ENCODE measurements around the gene CLEC4F. TPM values are rescaled to one million over a fixed set of nuclear protein-coding genes. Genes with fewer than 3 reads are reported as not detected.

CLEC4F gene
- total RNA-seq, 1 donor from 2014 or later = 0.11 TPM

- no peaks in the 10 kb centered on the region for H3K36me3 Mint-ChIP-seq (ENCODE audit: low read depth)
- peaks cover 14% of the 10 kb centered on the region for H3K4me1 Mint-ChIP-seq (ENCODE audit: low read depth)
- H3K4me3 Mint-ChIP-seq (ENCODE audit: low read depth) = no peak overlapping the region
- no peak for DNase-seq (ENCODE audit: low spot score)
- no peaks in the 10 kb centered on the region for H3K9me3 Mint-ChIP-seq
- no peak overlapping the region for H3K27ac Mint-ChIP-seq
- peaks cover 76% of the 10 kb centered on the region for H3K27me3 Mint-ChIP-seq (ENCODE audit: low read depth)
- intact Hi-C loops (cut with micrococcal nuclease) = no loop called here
Measured at GRCh38 chr2:70771446-70771845, 49.0 kb downstream of the CLEC4F start.

- H3K27ac Mint-ChIP-seq = no peak overlapping the region
- H3K36me3 Mint-ChIP-seq (ENCODE audit: low read depth) = no peaks in the 10 kb centered on the region
- no peak for DNase-seq (ENCODE audit: low spot score)
- intact Hi-C loops (cut with micrococcal nuclease) = loop anchor here (5.0 kb wide), 1 partner anchor 112 kb away; no protein-coding TSS in a partner anchor
- peaks cover 16% of the 10 kb centered on the region for H3K4me1 Mint-ChIP-seq (ENCODE audit: low read depth)
- H3K4me3 Mint-ChIP-seq (ENCODE audit: low read depth) = no peak overlapping the region
- no peaks in the 10 kb centered on the region for H3K9me3 Mint-ChIP-seq
- peaks cover 76% of the 10 kb centered on the region for H3K27me3 Mint-ChIP-seq (ENCODE audit: low read depth)
Measured at GRCh38 chr2:70769450-70769849, 50.9 kb downstream of the CLEC4F start.

- H3K27me3 Mint-ChIP-seq (ENCODE audit: low read depth) = peaks cover 70% of the 10 kb centered on the region
- H3K4me1 Mint-ChIP-seq (ENCODE audit: low read depth) = peaks cover 16% of the 10 kb centered on the region
- H3K27ac Mint-ChIP-seq = no peak overlapping the region
- DNase-seq (ENCODE audit: low spot score) = no peak
- H3K9me3 Mint-ChIP-seq = no peaks in the 10 kb centered on the region
- H3K36me3 Mint-ChIP-seq (ENCODE audit: low read depth) = no peaks in the 10 kb centered on the region
- H3K4me3 Mint-ChIP-seq (ENCODE audit: low read depth) = peak overlapping the region; percentile 72
- intact Hi-C loops (cut with micrococcal nuclease) = loop anchor here (5.0 kb wide), 1 partner anchor 111 kb away; no protein-coding TSS in a partner anchor
Measured at GRCh38 chr2:70768590-70769085, 51.8 kb downstream of the CLEC4F start.

- intact Hi-C loops (cut with micrococcal nuclease) = loop anchor here (5.0 kb wide), 1 partner anchor 111 kb away; no protein-coding TSS in a partner anchor
- Mint-ChIP-seq H3K27me3 (ENCODE audit: low read depth) (peaks cover 65% of the 10 kb centered on the region), H3K9me3 (no peaks in the 10 kb centered on the region), H3K4me1 (ENCODE audit: low read depth) (peaks cover 16% of the 10 kb centered on the region), H3K27ac (peak within 1 kb of the TSS; percentile 49), H3K4me3 (ENCODE audit: low read depth) (peak within 1 kb of the TSS; percentile 83), H3K36me3 (ENCODE audit: low read depth) (no peaks in the 10 kb centered on the region)
- peak; percentile 32 for DNase-seq (ENCODE audit: low spot score)
Measured at GRCh38 chr2:70767699-70768589, 52.5 kb downstream of the CLEC4F start, which contains the start of gene ADD2. ADD2 (minus strand) TSS chr2:70768200; CDS start chr2:70706408, 61,792 bp downstream.

- no peaks in the 10 kb centered on the region for H3K36me3 Mint-ChIP-seq (ENCODE audit: low read depth)
- H3K9me3 Mint-ChIP-seq = no peaks in the 10 kb centered on the region
- H3K4me1 Mint-ChIP-seq (ENCODE audit: low read depth) = peaks cover 16% of the 10 kb centered on the region
- intact Hi-C loops (cut with micrococcal nuclease) = loop anchor here (5.0 kb wide), 1 partner anchor 110 kb away; no protein-coding TSS in a partner anchor
- DNase-seq (ENCODE audit: low spot score) = no peak
- H3K27ac Mint-ChIP-seq = no peak overlapping the region
- peak overlapping the region; percentile 64 for H3K4me3 Mint-ChIP-seq (ENCODE audit: low read depth)
- peaks cover 58% of the 10 kb centered on the region for H3K27me3 Mint-ChIP-seq (ENCODE audit: low read depth)
Measured at GRCh38 chr2:70767079-70767698, 53.2 kb downstream of the CLEC4F start.

- intact Hi-C loops (cut with micrococcal nuclease) = loop anchor here (5.0 kb wide), 1 partner anchor 109 kb away; no protein-coding TSS in a partner anchor
- H3K27me3 Mint-ChIP-seq (ENCODE audit: low read depth) = peaks cover 56% of the 10 kb centered on the region
- no peak overlapping the region for H3K27ac Mint-ChIP-seq
Measured at GRCh38 chr2:70766357-70767078, 53.9 kb downstream of the CLEC4F start.

GRCh38 chr2:70765507-70765906 is 54.9 kb downstream of the CLEC4F start:
- Mint-ChIP-seq H3K4me1 (ENCODE audit: low read depth) (peaks cover 10% of the 10 kb centered on the region), H3K9me3 (no peaks in the 10 kb centered on the region), H3K4me3 (ENCODE audit: low read depth) (no peak overlapping the region), H3K36me3 (ENCODE audit: low read depth) (no peaks in the 10 kb centered on the region), H3K27ac (no peak overlapping the region), H3K27me3 (ENCODE audit: low read depth) (peaks cover 53% of the 10 kb centered on the region)
- DNase-seq (ENCODE audit: low spot score) = no peak
- intact Hi-C loops (cut with micrococcal nuclease) = loop anchor here (5.0 kb wide), 1 partner anchor 108 kb away; no protein-coding TSS in a partner anchor

More at GRCh38 chr2:70766357-70767078, 53.9 kb downstream of the CLEC4F start:
- peaks cover 16% of the 10 kb centered on the region for H3K4me1 Mint-ChIP-seq (ENCODE audit: low read depth)
- no peak for DNase-seq (ENCODE audit: low spot score)
- H3K36me3 Mint-ChIP-seq (ENCODE audit: low read depth) = no peaks in the 10 kb centered on the region
- H3K9me3 Mint-ChIP-seq = no peaks in the 10 kb centered on the region
- H3K4me3 Mint-ChIP-seq (ENCODE audit: low read depth) = peak overlapping the region; percentile 64

GRCh38 chr2:70759446-70759845 is 61.0 kb downstream of the CLEC4F start:
- Mint-ChIP-seq H3K4me1 (ENCODE audit: low read depth) (no peaks in the 10 kb centered on the region), H3K36me3 (ENCODE audit: low read depth) (no peaks in the 10 kb centered on the region), H3K9me3 (no peaks in the 10 kb centered on the region), H3K27me3 (ENCODE audit: low read depth) (peaks cover 20% of the 10 kb centered on the region), H3K27ac (no peak overlapping the region), H3K4me3 (ENCODE audit: low read depth) (no peak overlapping the region)
- DNase-seq (ENCODE audit: low spot score) = no peak
- intact Hi-C loops (cut with micrococcal nuclease) = no loop called here

Other genes with a start within 250 kb of the CLEC4F start
- gene ADD2, start 52.4 kb downstream of the CLEC4F start, total RNA-seq = 3.1 and 3.2 TPM in 2 replicates
- not detected in 2 replicates for gene FIGLA, start 30.0 kb downstream of the CLEC4F start, total RNA-seq
- gene CD207, start 15.2 kb upstream of the CLEC4F start, total RNA-seq = not detected in 2 replicates
- not detected in 2 replicates for gene VAX2, start 80.0 kb upstream of the CLEC4F start, total RNA-seq
- gene ATP6V1B1, start 115.3 kb upstream of the CLEC4F start, total RNA-seq = not detected in 2 replicates
- not detected in 2 replicates for gene ANKRD53, start 158.0 kb upstream of the CLEC4F start, total RNA-seq
- gene TEX261, start 174.3 kb upstream of the CLEC4F start, total RNA-seq = 67.9 and 68.8 TPM in 2 replicates
- 59.3 and 62.4 TPM in 2 replicates for gene NAGK, start 248.0 kb upstream of the CLEC4F start, total RNA-seq

Measured in activated T-helper 2 cell treated with anti-CD3 and anti-CD28 coated beads, Interferon-gamma antibody, Interleukin-2, Interleukin-4, amounts not matched to agents 10 μg/mL and 5 μg/mL and 100 μg/mL, durations not matched to agents 14 hours and 24 hours and 36 hours (primary cell).